GM23248 (cell line): ENCODE measurements around the gene PLBD2.

Experiments used
- EZH2 ChIP-seq: fragments of 200-600 bp; sonication (generic); IDR thresholded peaks from 2 replicates; pipeline ENCODE4 v1.6.1; 2018; ENCODE audit warnings: antibody characterized with exemption, mild to moderate bottlenecking; ENCODE audit not compliant: insufficient read depth, poor library complexity, severe bottlenecking
- EZH2phosphoT487 ChIP-seq: fragments of 200-600 bp; sonication (generic); IDR thresholded peaks from 2 replicates; pipeline ENCODE4 v1.6.1; 2018; ENCODE audit warnings: antibody characterized with exemption, moderate library complexity, mild to moderate bottlenecking, low read depth; ENCODE audit not compliant: insufficient read depth

- TF ChIP-seq EZH2: no peak
- TF ChIP-seq EZH2phosphoT487: no peak
Observed at GRCh38 chr12:113322343-113322742, 36.0 kb upstream of the PLBD2 start.
